KMS-11 (cell line): ENCODE measurements around the gene DIP2C.
"Not testable (repeated sequence)": the region's sequence is repeated elsewhere in the genome, so short reads cannot be mapped to it uniquely, and the experiment has no call there.

Experiments
- H2AFZ ChIP-seq: fragments of 200-600 bp; sonication (generic); 2 replicates; pipeline ENCODE4 v1.6.1; 2016; ENCODE audit warnings: antibody characterized with exemption, mixed run types, low read depth
- H3K27ac ChIP-seq: fragments of 200-600 bp; sonication (generic); 2 replicates; pipeline ENCODE4 v1.6.1; 2016; ENCODE audit warnings: mild to moderate bottlenecking, mixed run types
- H3K27me3 ChIP-seq: fragments of 200-600 bp; sonication (generic); 2 replicates; pipeline ENCODE4 v1.6.1; 2017; ENCODE audit warnings: mild to moderate bottlenecking, low read depth, mixed run types, moderate library complexity; ENCODE audit not compliant: insufficient read depth
- H3K36me3 ChIP-seq: fragments of 200-600 bp; sonication (generic); 2 replicates; pipeline ENCODE4 v1.6.1; 2017; ENCODE audit warnings: mild to moderate bottlenecking, mixed run types; ENCODE audit not compliant: insufficient read depth
- H3K4me1 ChIP-seq: fragments of 200-600 bp; sonication (generic); 2 replicates; pipeline ENCODE4 v1.6.1; 2016; ENCODE audit warnings: mild to moderate bottlenecking, low read depth, mixed run types; ENCODE audit not compliant: poor library complexity, severe bottlenecking
- H3K4me2 ChIP-seq: fragments of 200-600 bp; sonication (generic); 2 replicates; pipeline ENCODE4 v1.7.0; 2016; ENCODE audit warnings: mild to moderate bottlenecking, mixed run types
- H3K4me3 ChIP-seq: fragments of 200-600 bp; sonication (generic); IDR thresholded peaks from 2 replicates; pipeline ENCODE4 v1.6.1; 2017; ENCODE audit warnings: low read depth, low read length, mixed read lengths; ENCODE audit not compliant: insufficient read depth
- H3K79me2 ChIP-seq: fragments of 200-600 bp; sonication (generic); 2 replicates; pipeline ENCODE4 v1.6.1; 2016; ENCODE audit warnings: low read depth, mixed run types; ENCODE audit not compliant: insufficient read depth
- H3K9ac ChIP-seq: fragments of 200-600 bp; sonication (generic); 2 replicates; pipeline ENCODE4 v1.6.1; 2016; ENCODE audit warnings: mild to moderate bottlenecking, mixed run types
- H4K20me1 ChIP-seq: fragments of 200-600 bp; sonication (generic); 2 replicates; pipeline ENCODE4 v1.6.1; 2016; ENCODE audit warnings: mild to moderate bottlenecking, mixed run types; ENCODE audit not compliant: insufficient read depth
- TF ChIP-seq, protein P1 (sequence below): fragments of 200-600 bp; sonication (generic); conservative IDR thresholded peaks from 2 replicates; pipeline ENCODE4 v1.6.1; 2017; ENCODE audit warnings: low read depth, mild to moderate bottlenecking, antibody characterized with exemption, low read length, moderate library complexity, mixed read lengths

Gene DIP2C

DNA sequence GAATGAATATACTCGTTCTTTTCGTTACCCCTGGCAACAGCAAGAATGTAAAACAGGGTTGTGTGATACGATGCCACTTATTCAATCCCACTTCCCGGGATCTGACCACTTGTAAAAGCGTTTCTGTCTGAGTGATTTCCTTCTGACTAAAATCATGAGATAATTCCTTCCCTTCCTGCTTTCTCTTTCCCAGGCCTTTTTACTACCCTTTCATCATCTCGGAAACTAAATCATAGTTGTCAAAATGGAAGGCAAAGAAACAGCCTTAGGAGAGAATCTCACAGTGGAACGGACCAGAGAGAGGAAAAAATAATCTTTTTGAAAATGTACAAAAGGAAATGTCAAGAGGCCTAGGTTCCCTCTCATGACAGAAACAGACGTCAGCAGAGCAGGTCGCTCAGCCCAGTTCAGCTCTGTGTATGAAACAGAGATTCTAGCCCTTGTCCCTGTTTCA is 29.8 kb downstream of the DIP2C start:
- Histone ChIP-seq H3K9ac (peak overlapping the region; percentile 17; the same call in 1 of the 2 replicates), H3K4me3 (no peak overlapping the region), H3K4me1 (peaks cover 52% of the 10 kb centered on the region), H3K36me3 (no peaks in the 10 kb centered on the region), H3K27ac (peak overlapping the region; percentile 66), H3K79me2 (peaks cover 84% of the 10 kb centered on the region), H4K20me1 (peaks cover 36% of the 10 kb centered on the region), H2AFZ (no peak overlapping the region), H3K4me2 (peak overlapping the region; percentile 80), H3K27me3 (no peaks in the 10 kb centered on the region)
- TF ChIP-seq, protein P1, sequence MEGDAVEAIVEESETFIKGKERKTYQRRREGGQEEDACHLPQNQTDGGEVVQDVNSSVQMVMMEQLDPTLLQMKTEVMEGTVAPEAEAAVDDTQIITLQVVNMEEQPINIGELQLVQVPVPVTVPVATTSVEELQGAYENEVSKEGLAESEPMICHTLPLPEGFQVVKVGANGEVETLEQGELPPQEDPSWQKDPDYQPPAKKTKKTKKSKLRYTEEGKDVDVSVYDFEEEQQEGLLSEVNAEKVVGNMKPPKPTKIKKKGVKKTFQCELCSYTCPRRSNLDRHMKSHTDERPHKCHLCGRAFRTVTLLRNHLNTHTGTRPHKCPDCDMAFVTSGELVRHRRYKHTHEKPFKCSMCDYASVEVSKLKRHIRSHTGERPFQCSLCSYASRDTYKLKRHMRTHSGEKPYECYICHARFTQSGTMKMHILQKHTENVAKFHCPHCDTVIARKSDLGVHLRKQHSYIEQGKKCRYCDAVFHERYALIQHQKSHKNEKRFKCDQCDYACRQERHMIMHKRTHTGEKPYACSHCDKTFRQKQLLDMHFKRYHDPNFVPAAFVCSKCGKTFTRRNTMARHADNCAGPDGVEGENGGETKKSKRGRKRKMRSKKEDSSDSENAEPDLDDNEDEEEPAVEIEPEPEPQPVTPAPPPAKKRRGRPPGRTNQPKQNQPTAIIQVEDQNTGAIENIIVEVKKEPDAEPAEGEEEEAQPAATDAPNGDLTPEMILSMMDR: no peak

DNA sequence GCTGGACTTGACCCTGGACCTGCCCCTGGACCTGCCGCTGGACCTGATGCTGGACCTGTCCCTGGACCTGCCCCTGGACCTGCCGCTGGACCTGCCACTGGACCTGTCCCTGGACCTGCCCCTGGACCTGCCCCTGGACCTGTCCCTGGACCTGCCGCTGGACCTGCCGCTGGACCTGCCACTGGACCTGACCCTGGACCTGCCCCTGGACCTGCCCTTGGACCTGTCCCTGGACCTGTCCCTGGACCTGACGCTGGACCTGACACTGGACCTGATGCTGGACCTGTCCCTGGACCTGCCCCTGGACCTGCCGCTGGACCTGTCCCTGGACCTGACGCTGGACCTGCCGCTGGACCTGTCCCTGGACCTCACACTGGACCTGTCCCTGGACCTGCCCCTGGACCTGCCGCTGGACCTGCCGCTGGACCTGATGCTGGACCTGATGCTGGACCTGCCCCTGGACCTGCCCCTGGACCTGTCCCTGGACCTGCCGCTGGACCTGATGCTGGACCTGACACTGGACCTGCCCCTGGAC is 31.6 kb downstream of the DIP2C start:
- H3K9ac ChIP-seq, H2AFZ ChIP-seq, H3K36me3 ChIP-seq, H3K27ac ChIP-seq, H3K4me2 ChIP-seq, H3K4me3 ChIP-seq, H3K27me3 ChIP-seq: not testable (repeated sequence)
- Histone ChIP-seq H4K20me1 (peaks cover 32% of the 10 kb centered on the region), H3K79me2 (peaks cover 85% of the 10 kb centered on the region), H3K4me1 (peaks cover 47% of the 10 kb centered on the region)

DNA sequence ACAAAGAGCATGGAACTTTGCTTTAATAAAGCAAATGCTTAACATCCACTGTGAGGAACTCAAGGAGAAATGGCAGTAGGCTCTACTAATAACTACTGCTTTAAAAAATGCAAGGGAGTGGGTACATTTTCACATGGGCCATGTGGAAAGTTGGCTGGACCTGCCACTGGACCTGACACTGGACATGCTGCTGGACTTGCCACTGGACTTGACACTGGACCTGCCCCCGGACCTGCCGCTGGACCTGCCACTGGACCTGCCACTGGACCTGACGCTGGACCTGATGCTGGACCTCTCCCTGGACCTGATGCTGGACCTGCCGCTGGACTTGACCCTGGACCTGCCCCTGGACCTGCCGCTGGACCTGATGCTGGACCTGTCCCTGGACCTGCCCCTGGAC is 32.6 kb downstream of the DIP2C start:
- TF ChIP-seq, protein P1: no peak
- no peak overlapping the region for H3K4me2 ChIP-seq
- peaks cover 85% of the 10 kb centered on the region for H3K79me2 ChIP-seq
- H3K27me3 ChIP-seq: no peaks in the 10 kb centered on the region
- peaks cover 37% of the 10 kb centered on the region for H3K4me1 ChIP-seq
- H3K36me3 ChIP-seq: no peaks in the 10 kb centered on the region
- peaks cover 23% of the 10 kb centered on the region for H4K20me1 ChIP-seq
- H3K27ac ChIP-seq: no peak overlapping the region
- H2AFZ ChIP-seq: no peak overlapping the region
- H3K9ac ChIP-seq: no peak overlapping the region
- H3K4me3 ChIP-seq: no peak overlapping the region

DNA sequence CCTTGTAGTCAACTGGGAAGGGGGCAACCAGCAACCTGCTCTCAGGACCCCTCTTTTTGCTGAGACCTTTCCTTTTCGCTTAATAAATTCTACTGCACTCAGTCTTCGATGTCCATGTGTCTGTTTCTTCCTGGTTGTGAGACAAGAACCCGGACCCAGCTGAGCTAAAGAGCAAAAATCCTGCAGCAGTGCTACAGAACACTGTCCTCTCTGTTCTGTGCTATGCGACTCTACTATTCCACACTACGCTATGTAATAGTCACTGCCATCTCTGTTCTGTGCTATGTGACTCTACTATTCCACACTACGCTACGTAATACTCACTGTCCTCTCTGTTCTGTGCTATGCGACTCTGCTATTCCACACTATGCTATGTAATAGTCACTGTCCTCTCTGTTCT is 34.3 kb downstream of the DIP2C start:
- H3K79me2 ChIP-seq: peaks cover 85% of the 10 kb centered on the region
- H3K36me3 ChIP-seq: no peaks in the 10 kb centered on the region
- no peak overlapping the region for H3K4me3 ChIP-seq
- peaks cover 17% of the 10 kb centered on the region for H4K20me1 ChIP-seq
- no peak overlapping the region for H2AFZ ChIP-seq
- TF ChIP-seq, protein P1: no peak
- no peak overlapping the region for H3K9ac ChIP-seq
- H3K4me1 ChIP-seq: peaks cover 20% of the 10 kb centered on the region
- no peak overlapping the region for H3K27ac ChIP-seq
- H3K27me3 ChIP-seq: no peaks in the 10 kb centered on the region
- H3K4me2 ChIP-seq: no peak overlapping the region

DNA sequence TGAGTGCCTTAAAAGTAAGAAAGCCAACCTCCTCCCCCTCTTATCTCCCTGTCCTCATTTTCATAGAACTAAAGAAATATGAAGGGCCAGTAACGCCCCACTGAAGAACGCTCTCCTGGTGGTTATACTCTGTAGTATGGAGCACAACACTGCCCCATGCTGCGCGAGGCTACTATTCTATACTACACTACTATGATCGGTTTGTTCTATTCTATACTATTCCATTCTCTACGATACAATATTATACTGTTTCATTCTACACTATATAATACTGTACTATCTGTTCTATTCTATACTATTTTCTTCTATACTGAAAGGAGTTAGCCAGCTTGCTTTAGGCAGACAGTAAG is 34.8 kb downstream of the DIP2C start:
- peaks cover 14% of the 10 kb centered on the region for H3K4me1 ChIP-seq
- no peak overlapping the region for H3K9ac ChIP-seq
- peaks cover 87% of the 10 kb centered on the region for H3K79me2 ChIP-seq
- TF ChIP-seq, protein P1: no peak
- no peak overlapping the region for H3K4me3 ChIP-seq
- H3K36me3 ChIP-seq: no peaks in the 10 kb centered on the region
- H3K4me2 ChIP-seq: no peak overlapping the region
- no peaks in the 10 kb centered on the region for H3K27me3 ChIP-seq
- no peak overlapping the region for H3K27ac ChIP-seq
- no peak overlapping the region for H2AFZ ChIP-seq
- peaks cover 15% of the 10 kb centered on the region for H4K20me1 ChIP-seq
